Endothelial cell of umbilical vein (primary cell): ENCODE data around the gene RBM15B. TPM values are rescaled to one million over a fixed set of nuclear protein-coding genes. Genes with fewer than 3 reads are reported as not detected.

ENCODE experiments used
- BruUV-seq: library from RNA; stranded (reverse); fragments of 400-500 nt; replicated peaks from 2 replicates; lab custom pipeline; 2021; lab: Mats Ljungman, UMichigan
- CTCF ChIA-PET: fragments of 300-600, 350-600 bp; sonication (Branson Sonifier 250); formaldehyde crosslinking; loops from one replicate; lab custom pipeline; 2021; ENCODE audit warnings: antibody characterized with exemption, inconsistent platforms; lab: Charles Lee
- POLR2A ChIA-PET: fragments of 300-600, 350-600 bp; sonication (Branson Sonifier 250); formaldehyde crosslinking; loops from one replicate; lab custom pipeline; 2021; ENCODE audit warnings: antibody characterized with exemption, inconsistent platforms; lab: Charles Lee
- DNase-seq: peaks from one replicate; pipeline ENCODE4 v3.0.0-alpha.2; 2011; ENCODE audit warnings: low read depth, low spot score
- FAIRE-seq: peaks from 2 replicates; lab custom pipeline; 2011; peaks lifted over from hg19 to GRCh38; lab: Jason Lieb, UNC
- H2AFZ ChIP-seq: 2 replicates; pipeline ENCODE4 v1.6.0; 2012; ENCODE audit warnings: low read depth, low read length, control low read depth, inconsistent platforms
- H3K27ac ChIP-seq: 2 replicates; pipeline ENCODE4 v1.5.1; 2011; ENCODE audit warnings: low read depth, mild to moderate bottlenecking, control low read depth, low read length, moderate library complexity; ENCODE audit not compliant: insufficient read depth
- H3K27me3 ChIP-seq, 2 experiments: 2 replicates each; pipeline versions ENCODE4 v1.6.0 to v1.6.1; 2011; ENCODE audit warnings: low read length in 2 of 2, mixed read lengths in 1 of 2; ENCODE audit not compliant: control insufficient read depth in 2 of 2, insufficient read depth in 2 of 2
- H3K36me3 ChIP-seq, 2 experiments: 2 replicates in 1 of 2; 3 replicates in 1 of 2; pipeline ENCODE4 v1.5.1; 2011; ENCODE audit warnings: low read length in 2 of 2, mild to moderate bottlenecking in 1 of 2, moderate library complexity in 1 of 2; ENCODE audit not compliant: control insufficient read depth in 2 of 2, insufficient read depth in 2 of 2; ENCODE audit errors: extremely low read depth in 1 of 2
- H3K4me1 ChIP-seq: 3 replicates; pipeline ENCODE4 v1.5.1; 2011; ENCODE audit warnings: mild to moderate bottlenecking, low read length; ENCODE audit not compliant: control insufficient read depth, insufficient read depth; ENCODE audit errors: extremely low read depth
- H3K4me2 ChIP-seq: 2 replicates; pipeline ENCODE4 v1.6.1; 2011; ENCODE audit warnings: low read length, control low read depth, mixed read lengths; ENCODE audit not compliant: insufficient read depth
- H3K4me3 ChIP-seq, 3 experiments: fragments of 200-600 bp in 1 of 3; sonication (generic), shearing (Covaris generic) in 1 of 3; replicated peaks in 1 of 3; 2 replicates each; pipeline ENCODE4 v1.5.1; 2011 to 2016; ENCODE audit warnings: control low read depth in 3 of 3, low read length in 3 of 3, mild to moderate bottlenecking in 2 of 3, inconsistent platforms in 1 of 3, low read depth in 1 of 3, moderate library complexity in 1 of 3; ENCODE audit not compliant: insufficient read depth in 1 of 3
- H3K79me2 ChIP-seq: 2 replicates; pipeline ENCODE4 v1.6.0; 2012; ENCODE audit warnings: low read length, inconsistent platforms; ENCODE audit not compliant: control insufficient read depth, insufficient read depth
- H3K9ac ChIP-seq: replicated peaks from 2 replicates; pipeline ENCODE3; 2011; ENCODE audit warnings: low read length, control low read depth; ENCODE audit not compliant: insufficient read depth; ENCODE audit errors: extremely low read depth
- H3K9me1 ChIP-seq: replicated peaks from 3 replicates; pipeline ENCODE4 v1.6.0; 2011; ENCODE audit warnings: mild to moderate bottlenecking, low read length; ENCODE audit not compliant: control insufficient read depth, insufficient read depth; ENCODE audit errors: extremely low read depth
- H3K9me3 ChIP-seq: replicated peaks from 2 replicates; pipeline ENCODE4 v1.5.1; 2012; ENCODE audit warnings: low read length, inconsistent platforms; ENCODE audit not compliant: control insufficient read depth, insufficient read depth
- H4K20me1 ChIP-seq: replicated peaks from 2 replicates; pipeline ENCODE3; 2011; ENCODE audit warnings: mild to moderate bottlenecking, low read length; ENCODE audit not compliant: control insufficient read depth, insufficient read depth; ENCODE audit errors: extremely low read depth
- EZH2 ChIP-seq: IDR thresholded peaks from 2 replicates; pipeline ENCODE4 v1.6.1; 2012; ENCODE audit warnings: borderline replicate concordance, low read depth, mild to moderate bottlenecking, moderate library complexity, low read length, inconsistent platforms; ENCODE audit not compliant: severe bottlenecking
- FOS ChIP-seq: IDR thresholded peaks from 2 replicates; pipeline ENCODE4 v1.6.1; 2011; ENCODE audit warnings: mild to moderate bottlenecking, low read length, moderate library complexity, borderline replicate concordance; ENCODE audit not compliant: insufficient read depth
- GATA2 ChIP-seq: IDR thresholded peaks from 2 replicates; pipeline ENCODE4 v1.7.0; 2011; ENCODE audit warnings: low read depth, mild to moderate bottlenecking, moderate library complexity, mixed read lengths, low read length; ENCODE audit not compliant: insufficient read length, insufficient read depth
- JUN ChIP-seq: IDR thresholded peaks from 2 replicates; pipeline ENCODE4 v1.6.1; 2011; ENCODE audit warnings: borderline replicate concordance, low read depth; ENCODE audit not compliant: insufficient read length, insufficient read depth
- MYC ChIP-seq: IDR thresholded peaks from one replicate; pipeline ENCODE4 v1.6.1; 2011; ENCODE audit warnings: mild to moderate bottlenecking, low read depth, low read length
- POLR2A ChIP-seq: IDR thresholded peaks from 2 replicates; pipeline ENCODE4 v1.6.1; 2012; ENCODE audit warnings: low read depth, mild to moderate bottlenecking, control low read depth, low read length
- POLR2AphosphoS5 ChIP-seq: IDR thresholded peaks from 2 replicates; pipeline ENCODE4 v1.6.1; 2012; ENCODE audit warnings: low read depth, mild to moderate bottlenecking, control low read depth, low read length, moderate library complexity; ENCODE audit not compliant: insufficient read depth
- dilution Hi-C: fragments of 300-500 bp; cut with MboI; formaldehyde crosslinking; loops from one replicate; pipeline ENCODE4 v1.15.0; 2019; ENCODE audit warnings: low sequenced_read_pairs; ENCODE audit not compliant: extremely low pct_ligation_motif_present
- intact Hi-C: fragments of 100-400 bp; cut with micrococcal nuclease; formaldehyde crosslinking; loops from one replicate; pipeline ENCODE4 v1.10.0; 2022
- polyA plus RNA-seq, 4 experiments: library from polyadenylated mRNA; depleted of rRNA in 3 of 4; stranded (reverse) in 3 of 4; unstranded in 1 of 4; fragments of >200 nt; gene quantifications; 2 replicates each; pipeline versions ENCODE4 v1.2.1 to v1.2.3, GENCODE V29; 2011 to 2012; ENCODE audit warnings: missing spikeins in 1 of 4
- total RNA-seq: library from RNA; stranded (reverse); gene quantifications from 2 replicates; pipeline ENCODE4 v1.2.3, GENCODE V29; 2021
- TF ChIP-seq, protein P1 (sequence below): IDR thresholded peaks from 2 replicates; pipeline ENCODE4 v1.6.1; 2011; ENCODE audit not compliant: insufficient read depth, insufficient read length
- TF ChIP-seq, protein P2 (sequence below), 2 donors: IDR thresholded peaks; 1 replicate in 1 of 2; 2 replicates in 1 of 2; pipeline ENCODE4 v1.5.1; 2011; ENCODE audit warnings: low read length in 2 of 2, mild to moderate bottlenecking in 2 of 2, moderate library complexity in 2 of 2, control low read depth in 1 of 2, inconsistent platforms in 1 of 2, low read depth in 1 of 2; ENCODE audit not compliant: insufficient read depth in 1 of 2; ENCODE audit errors: extremely low read depth in 1 of 2

RBM15B gene
- total and polyA plus RNA-seq, 2 donors (not counting 3 experiments of a cell fraction or from before 2014, with no cell fraction given) = 19.9 to 39.1 TPM

DNA sequence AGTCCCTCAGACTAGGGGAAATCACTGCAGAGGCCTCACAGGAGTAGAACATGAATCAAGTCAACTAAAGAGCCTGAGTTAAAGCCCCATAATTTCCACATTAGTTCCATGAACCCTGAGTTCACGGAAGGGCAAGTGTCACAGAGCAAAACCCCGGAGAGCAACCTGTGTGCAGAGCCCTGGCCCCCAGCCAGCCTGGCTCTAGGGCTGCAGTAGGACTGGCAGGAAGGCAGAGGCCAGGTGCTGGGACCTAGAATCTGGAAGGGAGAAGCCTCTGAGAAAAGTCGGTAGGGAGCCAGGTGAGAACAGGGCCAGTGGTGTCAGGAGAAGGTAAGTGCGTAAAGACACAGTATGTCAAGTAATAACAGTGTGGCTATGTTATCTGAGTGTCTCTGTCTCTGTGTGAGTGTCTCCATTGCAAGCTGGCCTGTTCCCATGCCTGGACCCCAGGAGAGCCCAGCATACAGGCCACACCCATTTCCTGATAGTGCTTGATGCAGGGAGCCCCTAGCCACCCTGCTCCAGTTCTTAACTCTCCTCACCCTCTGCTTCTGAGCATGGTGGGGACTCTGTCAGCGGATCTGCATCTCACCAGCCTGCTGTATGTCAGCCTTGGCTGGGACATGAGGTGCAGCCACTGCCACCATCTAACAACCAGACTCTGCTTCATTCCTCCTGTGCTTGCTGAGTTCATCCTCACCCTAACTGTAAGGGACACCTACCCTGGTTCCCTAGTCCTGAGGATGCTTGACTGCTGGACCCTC is 17.2 kb upstream of the RBM15B start:
- dilution Hi-C loops = no loop called here
- intact Hi-C loops = loop anchor here (2.0 kb wide), 1 partner anchor 403 kb away; no protein-coding TSS in a partner anchor
- DNase-seq (no peak), FAIRE-seq (no peak)
- Histone ChIP-seq H3K27me3 (no peaks in the 10 kb centered on the region), H2AFZ (no peak overlapping the region), H3K36me3 (no peaks in the 10 kb centered on the region), H3K79me2 (no peaks in the 10 kb centered on the region), H3K4me2 (no peak overlapping the region), H3K9me1 (no peaks in the 10 kb centered on the region), H4K20me1 (no peaks in the 10 kb centered on the region), H3K9ac (no peak overlapping the region), H3K27ac (no peak overlapping the region), H3K4me3 (no peak overlapping the region), H3K9me3 (no peaks in the 10 kb centered on the region), H3K4me1 (no peaks in the 10 kb centered on the region)
- ChIA-PET POLR2A (no interaction called here), CTCF (interaction anchor here (5.4 to 5.8 kb wide), 2 partner anchors 275 to 402 kb away, joined by 90 to 224 read pairs; no protein-coding TSS in a partner anchor)
- no TSS peak for BruUV-seq
- no peak for TF ChIP-seq JUN
- TF ChIP-seq POLR2AphosphoS5 = no peak
- no peak for TF ChIP-seq EZH2
- no peak for TF ChIP-seq FOS
- TF ChIP-seq POLR2A = no peak
- TF ChIP-seq, protein P1, sequence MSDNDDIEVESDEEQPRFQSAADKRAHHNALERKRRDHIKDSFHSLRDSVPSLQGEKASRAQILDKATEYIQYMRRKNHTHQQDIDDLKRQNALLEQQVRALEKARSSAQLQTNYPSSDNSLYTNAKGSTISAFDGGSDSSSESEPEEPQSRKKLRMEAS = no peak
- TF ChIP-seq GATA2 = no peak
- TF ChIP-seq MYC = no peak
- TF ChIP-seq, protein P2, sequence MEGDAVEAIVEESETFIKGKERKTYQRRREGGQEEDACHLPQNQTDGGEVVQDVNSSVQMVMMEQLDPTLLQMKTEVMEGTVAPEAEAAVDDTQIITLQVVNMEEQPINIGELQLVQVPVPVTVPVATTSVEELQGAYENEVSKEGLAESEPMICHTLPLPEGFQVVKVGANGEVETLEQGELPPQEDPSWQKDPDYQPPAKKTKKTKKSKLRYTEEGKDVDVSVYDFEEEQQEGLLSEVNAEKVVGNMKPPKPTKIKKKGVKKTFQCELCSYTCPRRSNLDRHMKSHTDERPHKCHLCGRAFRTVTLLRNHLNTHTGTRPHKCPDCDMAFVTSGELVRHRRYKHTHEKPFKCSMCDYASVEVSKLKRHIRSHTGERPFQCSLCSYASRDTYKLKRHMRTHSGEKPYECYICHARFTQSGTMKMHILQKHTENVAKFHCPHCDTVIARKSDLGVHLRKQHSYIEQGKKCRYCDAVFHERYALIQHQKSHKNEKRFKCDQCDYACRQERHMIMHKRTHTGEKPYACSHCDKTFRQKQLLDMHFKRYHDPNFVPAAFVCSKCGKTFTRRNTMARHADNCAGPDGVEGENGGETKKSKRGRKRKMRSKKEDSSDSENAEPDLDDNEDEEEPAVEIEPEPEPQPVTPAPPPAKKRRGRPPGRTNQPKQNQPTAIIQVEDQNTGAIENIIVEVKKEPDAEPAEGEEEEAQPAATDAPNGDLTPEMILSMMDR (IDR thresholded peaks at IDR 0.05; ENCODE audit: extremely low read depth in 1 of 2, insufficient read depth in 1 of 2, low read depth in 1 of 2, low read length in 2 of 2) = no peak
